GM23338 (cell line): ENCODE data around the gene SLC35A2. TPM values are rescaled to one million over a fixed set of nuclear protein-coding genes. Genes with fewer than 3 reads are reported as not detected.

Experiments
- ATAC-seq: fragments of 200-7000 bp; cut with Tn5 transposase; 3 replicates; pipeline ENCODE4 v1.9.1; 2020
- DNase-seq: peaks from one replicate; pipeline ENCODE4 v3.0.0-alpha.2; 2015; ENCODE audit warnings: low spot score
- H2AFZ ChIP-seq: fragments of 200-600 bp; sonication (generic); 2 replicates; pipeline ENCODE4 v1.8.0; 2016; ENCODE audit warnings: antibody characterized with exemption, mild to moderate bottlenecking, moderate library complexity
- H3F3A ChIP-seq: fragments of 200-600 bp; sonication (generic); replicated peaks from 2 replicates; pipeline ENCODE4 v1.8.0; 2017; ENCODE audit warnings: antibody characterized with exemption, mixed run types, low read depth
- H3K27ac ChIP-seq: fragments of 200-600 bp; sonication (generic); 2 replicates; pipeline ENCODE4 v1.6.1; 2016; ENCODE audit warnings: low read depth
- H3K27me3 ChIP-seq: fragments of 200-600 bp; sonication (generic); 2 replicates; pipeline ENCODE4 v1.8.0; 2016; ENCODE audit warnings: mild to moderate bottlenecking, mixed run types, moderate library complexity; ENCODE audit not compliant: insufficient read depth
- H3K36me3 ChIP-seq: fragments of 200-600 bp; sonication (generic); 2 replicates; pipeline ENCODE4 v1.8.0; 2016; ENCODE audit warnings: mild to moderate bottlenecking; ENCODE audit not compliant: insufficient read depth
- H3K4me1 ChIP-seq: fragments of 200-600 bp; sonication (generic); 2 replicates; pipeline ENCODE4 v1.8.0; 2016; ENCODE audit warnings: mild to moderate bottlenecking, moderate library complexity; ENCODE audit not compliant: insufficient read depth
- H3K4me2 ChIP-seq: fragments of 200-600 bp; sonication (generic); 2 replicates; pipeline ENCODE4 v1.7.1; 2017; ENCODE audit warnings: mixed run types
- H3K4me3 ChIP-seq: fragments of 200-600 bp; sonication (generic); 2 replicates; pipeline ENCODE4 v1.6.1; 2016; ENCODE audit warnings: mixed run types
- H3K79me2 ChIP-seq: fragments of 200-600 bp; sonication (generic); replicated peaks from 2 replicates; pipeline ENCODE4 v1.8.0; 2017; ENCODE audit warnings: mild to moderate bottlenecking; ENCODE audit not compliant: insufficient read depth
- H3K9me2 ChIP-seq: fragments of 200-600 bp; sonication (generic); 2 replicates; pipeline ENCODE4 v1.8.0; 2017; ENCODE audit not compliant: insufficient read depth
- H4K20me1 ChIP-seq: fragments of 200-600 bp; sonication (generic); replicated peaks from 2 replicates; pipeline ENCODE4 v1.8.0; 2017; ENCODE audit warnings: mild to moderate bottlenecking; ENCODE audit not compliant: insufficient read depth
- H3K27ac Mint-ChIP-seq: 2 replicates; pipeline ENCODE4 v1.8.0; 2020; ENCODE audit warnings: inconsistent platforms, mild to moderate bottlenecking, moderate library complexity, mixed read lengths
- H3K27me3 Mint-ChIP-seq: 3 replicates; pipeline ENCODE4 v1.8.0; 2022; ENCODE audit warnings: low read depth, mild to moderate bottlenecking, moderate library complexity, mixed read lengths, inconsistent platforms; ENCODE audit not compliant: insufficient read depth, poor library complexity
- H3K36me3 Mint-ChIP-seq: 3 replicates; pipeline ENCODE4 v1.8.0; 2021; ENCODE audit warnings: low read depth, mild to moderate bottlenecking, inconsistent platforms, moderate library complexity, mixed read lengths
- H3K4me1 Mint-ChIP-seq: 3 replicates; pipeline ENCODE4 v1.8.0; 2020; ENCODE audit warnings: mild to moderate bottlenecking, inconsistent platforms, mixed read lengths
- H3K4me3 Mint-ChIP-seq: 3 replicates; pipeline ENCODE4 v1.8.0; 2021; ENCODE audit warnings: moderate library complexity, mild to moderate bottlenecking, inconsistent platforms, mixed read lengths
- H3K9me3 Mint-ChIP-seq: 3 replicates; pipeline ENCODE4 v1.8.0; 2020; ENCODE audit warnings: moderate library complexity, mild to moderate bottlenecking, inconsistent platforms, mixed read lengths
- CREB1 ChIP-seq: fragments of 250-450 bp; sonication (Bioruptor Pico); IDR thresholded peaks from 2 replicates; pipeline ENCODE4 v1.5.0; 2020; ENCODE audit warnings: low read depth, mild to moderate bottlenecking, moderate library complexity
- ETS1 ChIP-seq: IDR thresholded peaks from 2 replicates; pipeline ENCODE4 v1.6.1; 2016; ENCODE audit warnings: antibody characterized with exemption
- EZH2 ChIP-seq: fragments of 200-600 bp; sonication (generic); IDR thresholded peaks from one replicate; pipeline ENCODE4 v1.8.0; 2017; ENCODE audit warnings: antibody characterized with exemption, mild to moderate bottlenecking, low read depth; ENCODE audit not compliant: unreplicated experiment
- EZH2phosphoT487 ChIP-seq: fragments of 200-600 bp; sonication (generic); IDR thresholded peaks from one replicate; pipeline ENCODE4 v1.8.1; 2018; ENCODE audit warnings: antibody characterized with exemption; ENCODE audit not compliant: unreplicated experiment
- JUNB ChIP-seq: IDR thresholded peaks from one replicate; pipeline ENCODE4 v1.6.1; 2016; ENCODE audit warnings: antibody characterized with exemption; ENCODE audit not compliant: unreplicated experiment
- NANOG ChIP-seq: IDR thresholded peaks from 2 replicates; pipeline ENCODE4 v1.6.1; 2016; ENCODE audit warnings: antibody characterized with exemption, borderline replicate concordance
- POLR2AphosphoS5 ChIP-seq: IDR thresholded peaks from 2 replicates; pipeline ENCODE4 v1.6.1; 2016; ENCODE audit warnings: antibody characterized with exemption, low read depth
- REST ChIP-seq: IDR thresholded peaks from one replicate; pipeline ENCODE4 v1.6.1; 2018; ENCODE audit warnings: antibody characterized with exemption; ENCODE audit not compliant: unreplicated experiment
- STAT1 ChIP-seq: IDR thresholded peaks from one replicate; pipeline ENCODE4 v1.6.1; 2016; ENCODE audit warnings: antibody characterized with exemption; ENCODE audit not compliant: unreplicated experiment
- ZNF114 ChIP-seq: fragments of 250-450 bp; sonication (Bioruptor Pico); IDR thresholded peaks from 2 replicates; pipeline ENCODE4 v1.5.0; 2020; ENCODE audit warnings: mild to moderate bottlenecking, moderate library complexity
- ZNF331 ChIP-seq: fragments of 250-450 bp; sonication (Bioruptor Pico); IDR thresholded peaks from 2 replicates; pipeline ENCODE4 v1.5.0; 2020; ENCODE audit warnings: low read depth, mild to moderate bottlenecking, moderate library complexity
- ZNF462 ChIP-seq: fragments of 250-450 bp; sonication (Bioruptor Pico); IDR thresholded peaks from 2 replicates; pipeline ENCODE4 v1.5.0; 2020; ENCODE audit warnings: mild to moderate bottlenecking, moderate library complexity
- polyA plus RNA-seq: library from polyadenylated mRNA; unstranded; fragments of >200 nt; fragmentation: Nextera tagmentation; extraction: Ambion mirVana; gene quantifications from 2 replicates; pipeline ENCODE4 v1.2.1, GENCODE V29; 2016
- total RNA-seq: library from RNA; depleted of rRNA; stranded (reverse); fragments of >200 nt; shearing (Covaris generic); gene quantifications from 2 replicates; pipeline ENCODE4 v1.2.3, GENCODE V29; 2014
- TF ChIP-seq, protein P1 (sequence below), 2 experiments: fragments of 200-600 bp in 1 of 2; sonication (generic) in 1 of 2; conservative IDR thresholded peaks; 2 replicates each; pipeline versions ENCODE4 v1.5.1 to v1.6.1; 2016 to 2017; ENCODE audit warnings: antibody characterized with exemption in 2 of 2, low read depth in 2 of 2, mild to moderate bottlenecking in 2 of 2, moderate library complexity in 1 of 2

The SLC35A2 gene
- total and polyA plus RNA-seq, 2 experiments from 2014 or later: 13.0 to 16.4 TPM

GRCh38 chrX:48957827-48958634 is 46.6 kb upstream of the SLC35A2 start:
- ATAC-seq: peak; percentile 93
- TF ChIP-seq CREB1 (peak; percentile 80), EZH2phosphoT487 (no peak), ETS1 (peak; percentile 48; the same call in 1 of the 2 replicates), ZNF462 (CRISPR knock-in tag) (no peak), POLR2AphosphoS5 (0 out of 2 replicates have a peak, but pooled peaks have one; percentile 24), STAT1 (no peak), EZH2 (no peak), ZNF114 (no peak), REST (no peak), NANOG (no peak), JUNB (no peak), ZNF331 (CRISPR knock-in tag) (no peak)
- TF ChIP-seq, protein P1, sequence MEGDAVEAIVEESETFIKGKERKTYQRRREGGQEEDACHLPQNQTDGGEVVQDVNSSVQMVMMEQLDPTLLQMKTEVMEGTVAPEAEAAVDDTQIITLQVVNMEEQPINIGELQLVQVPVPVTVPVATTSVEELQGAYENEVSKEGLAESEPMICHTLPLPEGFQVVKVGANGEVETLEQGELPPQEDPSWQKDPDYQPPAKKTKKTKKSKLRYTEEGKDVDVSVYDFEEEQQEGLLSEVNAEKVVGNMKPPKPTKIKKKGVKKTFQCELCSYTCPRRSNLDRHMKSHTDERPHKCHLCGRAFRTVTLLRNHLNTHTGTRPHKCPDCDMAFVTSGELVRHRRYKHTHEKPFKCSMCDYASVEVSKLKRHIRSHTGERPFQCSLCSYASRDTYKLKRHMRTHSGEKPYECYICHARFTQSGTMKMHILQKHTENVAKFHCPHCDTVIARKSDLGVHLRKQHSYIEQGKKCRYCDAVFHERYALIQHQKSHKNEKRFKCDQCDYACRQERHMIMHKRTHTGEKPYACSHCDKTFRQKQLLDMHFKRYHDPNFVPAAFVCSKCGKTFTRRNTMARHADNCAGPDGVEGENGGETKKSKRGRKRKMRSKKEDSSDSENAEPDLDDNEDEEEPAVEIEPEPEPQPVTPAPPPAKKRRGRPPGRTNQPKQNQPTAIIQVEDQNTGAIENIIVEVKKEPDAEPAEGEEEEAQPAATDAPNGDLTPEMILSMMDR (conservative IDR thresholded peaks at IDR 0.05; ENCODE audit: low read depth in 2 of 2): no peak

More at GRCh38 chrX:48957827-48958634, 46.6 kb upstream of the SLC35A2 start:
- no peaks in the 10 kb centered on the region for H3K4me1 ChIP-seq
- DNase-seq: peak; percentile 94
- no peaks in the 10 kb centered on the region for H3K9me2 ChIP-seq
- Mint-ChIP-seq H3K4me3 (peak overlapping the region; percentile 99), H3K36me3 (peaks cover 14% of the 10 kb centered on the region; the same call in 2 of the 3 replicates), H3K9me3 (no peaks in the 10 kb centered on the region), H3K4me1 (peaks cover 11% of the 10 kb centered on the region; the same call in 2 of the 3 replicates), H3K27ac (peak overlapping the region; percentile 100), H3K27me3 (peaks cover 11% of the 10 kb centered on the region)
- no peaks in the 10 kb centered on the region; the same call in none of the 2 replicates for H4K20me1 ChIP-seq
- H3K79me2 ChIP-seq: peaks cover 39% of the 10 kb centered on the region
- peak overlapping the region; percentile 74 for H3K4me2 ChIP-seq
- H2AFZ ChIP-seq: no peak overlapping the region
- peak overlapping the region; percentile 78 for H3K4me3 ChIP-seq
- H3K27ac ChIP-seq: peak overlapping the region; percentile 97
- H3K27me3 ChIP-seq: no peaks in the 10 kb centered on the region
- no peaks in the 10 kb centered on the region for H3K36me3 ChIP-seq
- H3F3A ChIP-seq: no peaks in the 10 kb centered on the region
